Ectodermal cell (in vitro differentiated cells): ENCODE results near the gene SLC35A5.

Experiments
- H3K27ac ChIP-seq: 2 replicates; pipeline ENCODE4 v1.7.0; 2013; ENCODE audit warnings: mild to moderate bottlenecking, low read depth, low read length; ENCODE audit not compliant: insufficient read depth, poor library complexity, severe bottlenecking
- H3K27me3 ChIP-seq: 2 replicates; pipeline ENCODE4 v1.7.0; 2013; ENCODE audit warnings: mild to moderate bottlenecking, low read length; ENCODE audit not compliant: insufficient read depth, control insufficient read depth, poor library complexity, severe bottlenecking
- H3K36me3 ChIP-seq: one replicate; pipeline ENCODE4 v1.7.0; 2013; ENCODE audit warnings: low read length; ENCODE audit not compliant: control insufficient read depth, insufficient read depth
- H3K4me1 ChIP-seq: one replicate; pipeline ENCODE4 v1.7.0; 2013; ENCODE audit warnings: low read length; ENCODE audit not compliant: control insufficient read depth, insufficient read depth
- H3K4me3 ChIP-seq: 2 replicates; pipeline ENCODE4 v1.7.0; 2013; ENCODE audit warnings: low read depth, low read length, control low read depth; ENCODE audit not compliant: insufficient read depth
- H3K9me3 ChIP-seq: 2 replicates; pipeline ENCODE4 v1.7.0; 2013; ENCODE audit warnings: mild to moderate bottlenecking, low read length, moderate library complexity; ENCODE audit not compliant: control insufficient read depth
- WGBS, 2 experiments: methylation state at CpG; one replicate each; pipeline ENCODE4 v1.1.7; 2013; ENCODE audit warnings: missing lambda C conversion rate in 2 of 2; 5-methylcytosine and 5-hydroxymethylcytosine counted together

SLC35A5 gene

GRCh38 chr3:112619295-112619694, 57.5 kb downstream of the SLC35A5 start:
- Histone ChIP-seq H3K27ac (no peak overlapping the region), H3K36me3 (no peaks in the 10 kb centered on the region), H3K9me3 (no peaks in the 10 kb centered on the region), H3K4me1 (no peaks in the 10 kb centered on the region), H3K27me3 (no peaks in the 10 kb centered on the region), H3K4me3 (no peak overlapping the region)
- WGBS, 2 experiments, result 100% methylated on average over 2 of the region's 2 CpGs

GRCh38 chr3:112623213-112623612, 61.4 kb downstream of the SLC35A5 start:
- Histone ChIP-seq H3K4me1 (no peaks in the 10 kb centered on the region), H3K27me3 (no peaks in the 10 kb centered on the region)
- 89 to 90% methylated on average over 5 of the region's 5 CpGs for WGBS, 2 experiments

GRCh38 chr3:112623717-112624116, 61.9 kb downstream of the SLC35A5 start:
- 93 to 94% methylated on average over 1 of the region's 1 CpG for WGBS, 2 experiments
- no peaks in the 10 kb centered on the region for H3K27me3 ChIP-seq
- H3K4me3 ChIP-seq, result no peak overlapping the region
- H3K9me3 ChIP-seq, result no peaks in the 10 kb centered on the region
- H3K27ac ChIP-seq, result no peak overlapping the region
- H3K36me3 ChIP-seq, result no peaks in the 10 kb centered on the region
- H3K4me1 ChIP-seq, result no peaks in the 10 kb centered on the region

More at GRCh38 chr3:112623213-112623612, 61.4 kb downstream of the SLC35A5 start:
- H3K36me3 ChIP-seq, result no peaks in the 10 kb centered on the region
- no peak overlapping the region for H3K4me3 ChIP-seq
- H3K27ac ChIP-seq, result no peak overlapping the region
- no peaks in the 10 kb centered on the region for H3K9me3 ChIP-seq

- no peaks in the 10 kb centered on the region for H3K27me3 ChIP-seq
- WGBS, 2 experiments, result 91% methylated on average over 4 of the region's 4 CpGs
- no peak overlapping the region for H3K4me3 ChIP-seq
- peaks cover 6% of the 10 kb centered on the region for H3K4me1 ChIP-seq
- H3K36me3 ChIP-seq, result no peaks in the 10 kb centered on the region
- H3K9me3 ChIP-seq, result no peaks in the 10 kb centered on the region
- H3K27ac ChIP-seq, result no peak overlapping the region
These were observed 65.6 kb downstream of the SLC35A5 start for GRCh38 chr3:112627419-112627818.

- no peaks in the 10 kb centered on the region for H3K36me3 ChIP-seq
- peaks cover 10% of the 10 kb centered on the region for H3K4me1 ChIP-seq
- no peak overlapping the region for H3K4me3 ChIP-seq
- H3K27me3 ChIP-seq, result no peaks in the 10 kb centered on the region
- WGBS, 2 experiments, result 77 to 89% methylated on average over 1 of the region's 1 CpG
- no peak overlapping the region for H3K27ac ChIP-seq
- no peaks in the 10 kb centered on the region for H3K9me3 ChIP-seq
These were observed 66.1 kb downstream of the SLC35A5 start for GRCh38 chr3:112627919-112628466.

GRCh38 chr3:112629425-112629824, 67.6 kb downstream of the SLC35A5 start:
- Histone ChIP-seq H3K9me3 (no peaks in the 10 kb centered on the region), H3K27me3 (no peaks in the 10 kb centered on the region), H3K36me3 (no peaks in the 10 kb centered on the region), H3K27ac (no peak overlapping the region), H3K4me1 (peaks cover 17% of the 10 kb centered on the region), H3K4me3 (no peak overlapping the region)
- 85 to 89% methylated on average over 7 of the region's 7 CpGs for whole genome bisulfite sequencing, 2 experiments

GRCh38 chr3:112631257-112631656, 69.4 kb downstream of the SLC35A5 start:
- no peak overlapping the region for H3K27ac ChIP-seq
- no peaks in the 10 kb centered on the region for H3K36me3 ChIP-seq
- 90 to 95% methylated on average over 3 of the region's 3 CpGs for WGBS, 2 experiments
- H3K4me3 ChIP-seq, result no peak overlapping the region
- no peaks in the 10 kb centered on the region for H3K27me3 ChIP-seq
- peaks cover 25% of the 10 kb centered on the region for H3K4me1 ChIP-seq
- no peaks in the 10 kb centered on the region for H3K9me3 ChIP-seq

GRCh38 chr3:112632596-112632995, 70.8 kb downstream of the SLC35A5 start:
- H3K4me1 ChIP-seq, result peaks cover 25% of the 10 kb centered on the region
- WGBS, 2 experiments, result 19 to 24% methylated on average over 4 of the region's 4 CpGs
- H3K36me3 ChIP-seq, result no peaks in the 10 kb centered on the region
- no peaks in the 10 kb centered on the region for H3K27me3 ChIP-seq
- no peaks in the 10 kb centered on the region for H3K9me3 ChIP-seq
- H3K27ac ChIP-seq, result no peak overlapping the region
- no peak overlapping the region for H3K4me3 ChIP-seq

GRCh38 chr3:112633191-112633590, 71.3 kb downstream of the SLC35A5 start:
- H3K27ac ChIP-seq, result no peak overlapping the region
- no peaks in the 10 kb centered on the region for H3K27me3 ChIP-seq
- no peak overlapping the region for H3K4me3 ChIP-seq
- WGBS, 2 experiments, result 35 to 47% methylated on average over 2 to 3 of the region's 3 CpGs
- no peaks in the 10 kb centered on the region for H3K9me3 ChIP-seq
- no peaks in the 10 kb centered on the region for H3K36me3 ChIP-seq
- H3K4me1 ChIP-seq, result peaks cover 25% of the 10 kb centered on the region

GRCh38 chr3:112633757-112634156, 71.9 kb downstream of the SLC35A5 start:
- Histone ChIP-seq H3K27me3 (no peaks in the 10 kb centered on the region), H3K4me3 (no peak overlapping the region), H3K27ac (no peak overlapping the region), H3K4me1 (peaks cover 25% of the 10 kb centered on the region), H3K9me3 (no peaks in the 10 kb centered on the region), H3K36me3 (no peaks in the 10 kb centered on the region)
- WGBS, 2 experiments, result 33 to 44% methylated on average over 1 of the region's 1 CpG
